Mucosa of descending colon (tissue), 3 donors: ENCODE data around the gene ZNF296. TPM values are rescaled to one million over a fixed set of nuclear protein-coding genes. Genes with fewer than 3 reads are reported as not detected.
A peak's percentile ranks its signal among the peaks of the same experiment; 100 is the strongest.

Source experiments
- ATAC-seq: fragments of 200-7000 bp; cut with Tn5 transposase; one replicate; pipeline ENCODE4 v1.9.1; 2020; ENCODE audit warnings: mild to moderate bottlenecking, moderate library complexity
- DNase-seq, 3 donors: peaks; one replicate each; pipeline ENCODE4 v3.0.0-alpha.2; 2020
- H3K36me3 ChIP-seq: fragments of 200-600 bp; one replicate; pipeline ENCODE4 v1.8.0; 2021; ENCODE audit warnings: low read depth, mild to moderate bottlenecking
- H3K4me1 ChIP-seq: fragments of 200-600 bp; one replicate; pipeline ENCODE4 v1.8.0; 2021; ENCODE audit warnings: low read depth, mild to moderate bottlenecking
- H3K4me3 ChIP-seq: fragments of 200-600 bp; one replicate; pipeline ENCODE4 v1.8.0; 2021; ENCODE audit warnings: mild to moderate bottlenecking
- H3K9me3 ChIP-seq: fragments of 200-600 bp; one replicate; pipeline ENCODE4 v1.8.0; 2021; ENCODE audit warnings: mild to moderate bottlenecking
- CTCF ChIP-seq: fragments of 200-600 bp; IDR thresholded peaks from one replicate; pipeline ENCODE4 v1.8.0; 2022; ENCODE audit warnings: antibody characterized with exemption, mild to moderate bottlenecking
- intact Hi-C, 2 donors: fragments of 100-400 bp; cut with DNase I in 1 of 2; cut with micrococcal nuclease in 1 of 2; formaldehyde crosslinking; loops; one replicate each; pipeline versions ENCODE4 v1.11.0 to v1.11.1; 2022; cut with DNase I, micrococcal nuclease
- total RNA-seq, 3 donors: library from RNA; stranded (reverse); fragmentation: NEBNext Ultra II Directional in 2 of 3; extraction: Animal tissue kit (Norgen Biotek cat#: 25700) in 2 of 3; gene quantifications; one replicate each; pipeline versions ENCODE4 v1.2.1 to v1.2.4, GENCODE V29; 2021 to 2023
- donor health status: DM: no; HTN: no; CAD: no; lungs with moderate emphysema.
- donor health status: DM: no; HTN: no; CAD: no.
- donor health status: DM: no; HTN: yes; CAD: no.

Gene ZNF296
- total RNA-seq, 3 donors from 2014 or later = 2.8 to 5.0 (median 4.9) TPM

DNA sequence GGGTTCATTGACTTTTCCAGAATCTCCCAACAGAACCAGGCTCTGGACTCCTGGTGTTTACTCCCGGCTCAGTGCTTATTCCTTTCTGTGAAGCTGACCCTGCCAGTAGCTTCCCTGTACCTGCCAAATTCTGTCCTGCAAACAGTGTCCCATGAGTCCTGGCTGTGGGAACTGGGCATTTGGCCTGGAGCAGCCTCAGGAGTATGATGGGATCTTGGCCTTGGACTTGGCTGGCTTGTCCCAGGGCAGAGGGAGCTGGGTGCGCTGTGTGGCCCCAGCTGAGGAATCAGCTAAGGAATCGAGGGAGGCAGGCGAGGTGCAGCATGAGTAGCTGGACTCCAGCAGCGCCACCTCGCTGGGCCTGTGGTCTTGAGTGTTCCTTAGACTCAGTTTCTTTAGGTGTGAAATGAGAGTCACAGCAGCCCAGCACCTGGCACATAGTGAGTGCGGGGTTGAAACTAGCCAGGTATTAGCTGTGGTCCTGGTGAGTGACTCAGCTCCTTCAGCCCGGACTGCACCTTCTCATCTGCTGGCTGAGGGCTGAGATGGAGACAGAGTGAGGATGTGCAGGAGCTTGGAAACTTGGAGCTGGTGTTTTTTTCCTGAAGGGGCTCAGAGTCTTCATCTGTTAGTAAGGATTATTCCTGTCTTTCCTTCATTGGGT, 27.1 kb downstream of the ZNF296 start:
- intact Hi-C loops = no loop called here
- Histone ChIP-seq H3K4me1 (peaks cover 9% of the 10 kb centered on the region), H3K4me3 (no peak overlapping the region), H3K9me3 (no peaks in the 10 kb centered on the region), H3K36me3 (no peaks in the 10 kb centered on the region)
- DNase-seq (no peak), ATAC-seq (no peak)
- TF ChIP-seq CTCF = no peak

DNA sequence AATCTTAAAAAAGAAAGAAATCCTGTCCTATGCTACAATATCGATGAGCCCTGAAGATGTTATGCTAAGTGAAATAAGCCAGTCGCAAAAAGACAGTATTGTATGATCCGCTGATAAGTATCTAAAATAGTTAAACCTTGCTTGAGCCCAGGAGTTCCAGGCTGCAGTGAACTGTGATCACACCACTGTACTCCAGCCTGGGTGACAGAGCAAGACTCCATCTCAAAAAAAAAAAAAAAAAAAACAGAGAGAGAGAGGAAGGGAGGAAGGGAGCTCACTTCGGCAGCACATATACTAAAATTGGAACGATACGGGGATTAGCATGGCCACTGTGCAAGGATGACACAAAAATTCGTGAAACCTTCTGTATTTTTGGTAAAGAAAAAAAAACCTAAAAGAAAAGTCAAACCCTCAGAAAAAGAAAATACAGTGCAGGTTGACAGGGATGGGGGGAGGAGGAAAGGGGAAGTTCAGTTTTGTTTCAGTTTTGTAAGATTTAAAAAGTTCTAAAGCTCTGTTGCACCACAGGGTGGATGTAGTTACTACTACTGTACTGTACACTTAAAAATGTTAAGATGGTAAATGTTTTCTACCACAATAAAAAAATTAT, 29.0 kb downstream of the ZNF296 start:
- DNase-seq = no peak
- no peak for TF ChIP-seq CTCF
- intact Hi-C loops = no loop called here
- Histone ChIP-seq H3K4me1 (peaks cover 11% of the 10 kb centered on the region), H3K36me3 (no peaks in the 10 kb centered on the region), H3K4me3 (no peak overlapping the region), H3K9me3 (no peaks in the 10 kb centered on the region)
- ATAC-seq = no peak

DNA sequence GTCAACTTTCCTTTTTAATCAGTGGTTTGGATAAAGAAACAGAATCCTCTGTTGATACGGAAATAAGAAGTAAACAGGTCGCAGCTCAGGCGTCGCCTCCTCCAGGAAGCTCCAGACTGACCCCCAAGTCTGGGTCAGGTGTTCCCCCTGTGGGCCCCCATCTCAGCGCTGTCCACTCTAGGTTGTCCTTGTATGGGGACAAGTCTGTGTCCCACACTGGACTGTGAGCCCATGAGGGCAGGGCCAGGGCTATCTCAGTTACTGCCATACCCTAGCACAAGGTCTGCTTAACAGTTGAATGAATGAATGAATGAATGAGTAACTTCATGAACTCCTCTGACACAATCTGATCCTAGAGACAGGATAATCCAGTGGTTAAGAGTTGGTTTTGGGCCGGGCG, 29.9 kb downstream of the ZNF296 start:
- H3K4me1 ChIP-seq = peaks cover 9% of the 10 kb centered on the region
- intact Hi-C loops = no loop called here
- no peak for TF ChIP-seq CTCF
- DNase-seq (no peak), ATAC-seq (peak; percentile 13)
- H3K4me3 ChIP-seq = no peak overlapping the region
- no peaks in the 10 kb centered on the region for H3K9me3 ChIP-seq
- H3K36me3 ChIP-seq = no peaks in the 10 kb centered on the region

DNA sequence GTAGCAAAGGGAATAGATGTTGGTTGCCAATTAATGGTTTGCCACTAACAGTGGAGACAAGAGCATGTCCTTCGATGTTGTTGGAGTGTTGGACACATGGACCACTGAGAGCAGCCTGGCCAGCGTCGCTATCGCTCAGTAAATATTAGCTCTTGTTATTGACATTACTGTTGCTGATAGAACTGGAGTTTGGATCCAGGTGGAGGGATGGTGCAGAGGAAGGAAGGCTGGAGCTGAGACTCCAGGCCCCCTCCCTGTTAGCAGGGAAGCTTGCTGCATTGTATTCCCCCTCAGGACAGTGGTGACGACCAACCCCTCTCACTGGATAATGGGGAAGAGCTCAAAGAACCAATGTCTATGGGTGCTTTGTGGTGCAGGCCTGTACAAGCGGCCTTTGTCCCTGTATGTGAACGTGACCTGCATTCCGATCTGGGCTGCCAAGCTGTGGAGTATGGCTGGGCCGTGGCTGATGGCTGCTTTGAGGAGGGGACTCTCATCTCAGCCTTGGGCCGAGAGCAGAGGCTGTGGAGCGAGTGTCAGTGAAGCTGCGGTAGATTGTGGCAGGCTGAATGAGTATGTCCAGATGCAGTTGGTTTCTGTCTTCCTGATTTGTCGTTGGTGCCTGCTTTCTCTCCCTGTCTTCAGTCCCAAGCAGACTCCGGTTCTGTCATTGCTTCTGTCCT, 30.5 kb downstream of the ZNF296 start:
- ATAC-seq (peak; percentile 84), DNase-seq (no peak)
- peaks cover 13% of the 10 kb centered on the region for H3K4me1 ChIP-seq
- H3K9me3 ChIP-seq = no peaks in the 10 kb centered on the region
- H3K4me3 ChIP-seq = no peak overlapping the region
- H3K36me3 ChIP-seq = no peaks in the 10 kb centered on the region
- TF ChIP-seq CTCF = no peak
- intact Hi-C loops = no loop called here

GRCh38 chr19:45041125-45041524, 35.2 kb downstream of the ZNF296 start:
- Histone ChIP-seq H3K4me3 (no peak overlapping the region), H3K36me3 (no peaks in the 10 kb centered on the region), H3K9me3 (no peaks in the 10 kb centered on the region), H3K4me1 (peaks cover 27% of the 10 kb centered on the region)
- DNase-seq (no peak), ATAC-seq (no peak)
- intact Hi-C loops = no loop called here
- TF ChIP-seq CTCF = no peak
